Measurements from ENCODE around the gene FMNL1. TPM values are rescaled to one million over a fixed set of nuclear protein-coding genes. Genes with fewer than 3 reads are reported as not detected.

Gene FMNL1
- polyA plus RNA-seq, 3 donors = 23.8 to 826 (median 24.8) TPM

DNA sequence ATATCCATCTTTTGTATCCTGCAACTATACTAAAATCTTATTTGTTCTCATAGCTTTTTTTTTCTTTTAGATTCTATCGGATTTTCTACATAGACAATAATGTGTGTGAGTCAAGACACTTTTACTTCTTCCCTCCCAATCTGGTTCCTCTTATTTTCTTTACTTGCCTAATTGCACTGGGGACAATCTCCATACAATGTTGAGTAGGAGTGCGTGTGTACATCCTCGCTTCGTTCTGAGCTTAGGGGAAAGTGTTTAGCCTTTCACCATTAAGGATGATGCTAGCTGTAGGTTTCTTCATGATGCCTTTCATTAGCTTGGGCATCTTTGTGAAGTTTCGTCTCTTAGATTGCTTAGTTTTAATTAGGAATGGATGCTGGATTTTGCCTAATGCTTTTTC lies 37.3 kb downstream of the FMNL1 start:
- peak in 2 of 3 donors; percentile 37 to 42 for DNase-seq
- no CpG with 5 or more reads among the region's 5 CpGs for WGBS (ENCODE audit: insufficient coverage)
- Histone ChIP-seq H3K79me2 (ENCODE audit: insufficient read depth, low read length) (no peaks in the 10 kb centered on the region), H3K4me1 (ENCODE audit: control insufficient read depth in 1 of 2, insufficient read depth in 2 of 2, low read length in 2 of 2) (peaks cover 18 to 44% of the 10 kb centered on the region in 2 donors), H3K9ac (ENCODE audit: insufficient read depth, low read length, poor library complexity, severe bottlenecking) (no peak overlapping the region), H3K4me3 (replicated peaks in 1 of 3; ENCODE audit: low read depth in 2 of 3, low read length in 3 of 3) (no peak overlapping the region), H2AFZ (ENCODE audit: insufficient read depth, low read depth, low read length, poor library complexity, severe bottlenecking) (no peak overlapping the region), H3K4me2 (replicated peaks; ENCODE audit: extremely low read depth, low read length, poor library complexity, severe bottlenecking) (no peak overlapping the region), H3K27ac (ENCODE audit: low read depth in 1 of 2, low read length in 2 of 2) (no peak overlapping the region), H4K20me1 (ENCODE audit: insufficient read depth, low read length) (peaks cover 44% of the 10 kb centered on the region), H3K27me3 (ENCODE audit: control insufficient read depth in 2 of 2, insufficient read depth in 2 of 2, low read length in 2 of 2) (peaks cover 0 to 5% of the 10 kb centered on the region in 2 donors), H3K36me3 (replicated peaks in 1 of 2; ENCODE audit: control insufficient read depth in 1 of 2, insufficient read depth in 2 of 2, low read length in 2 of 2) (peaks cover 10 to 14% of the 10 kb centered on the region in 2 donors), H3K9me3 (replicated peaks in 1 of 2; ENCODE audit: control insufficient read depth in 1 of 2, insufficient read depth in 1 of 2, low read length in 2 of 2) (no peaks in the 10 kb centered on the region)
- Mint-ChIP-seq H3K27me3 (ENCODE audit: low read depth in 3 of 3) (peaks cover 8 to 15% (median 12%) of the 10 kb centered on the region in 3 donors), H3K9me3 (peaks cover 0 to 2% (median 0%) of the 10 kb centered on the region in 7 donors), H3K4me3 (peak overlapping the region in 1 of 2 donors; percentile 16), H3K4me1 (peaks cover 42% of the 10 kb centered on the region), H3K27ac (peak overlapping the region in 2 of 7 donors; percentile 28 to 65), H3K36me3 (peaks cover 11 to 15% of the 10 kb centered on the region in 2 donors)
- intact Hi-C loops (cut with micrococcal nuclease) = no loop called here
- TF ChIP-seq, protein P1, sequence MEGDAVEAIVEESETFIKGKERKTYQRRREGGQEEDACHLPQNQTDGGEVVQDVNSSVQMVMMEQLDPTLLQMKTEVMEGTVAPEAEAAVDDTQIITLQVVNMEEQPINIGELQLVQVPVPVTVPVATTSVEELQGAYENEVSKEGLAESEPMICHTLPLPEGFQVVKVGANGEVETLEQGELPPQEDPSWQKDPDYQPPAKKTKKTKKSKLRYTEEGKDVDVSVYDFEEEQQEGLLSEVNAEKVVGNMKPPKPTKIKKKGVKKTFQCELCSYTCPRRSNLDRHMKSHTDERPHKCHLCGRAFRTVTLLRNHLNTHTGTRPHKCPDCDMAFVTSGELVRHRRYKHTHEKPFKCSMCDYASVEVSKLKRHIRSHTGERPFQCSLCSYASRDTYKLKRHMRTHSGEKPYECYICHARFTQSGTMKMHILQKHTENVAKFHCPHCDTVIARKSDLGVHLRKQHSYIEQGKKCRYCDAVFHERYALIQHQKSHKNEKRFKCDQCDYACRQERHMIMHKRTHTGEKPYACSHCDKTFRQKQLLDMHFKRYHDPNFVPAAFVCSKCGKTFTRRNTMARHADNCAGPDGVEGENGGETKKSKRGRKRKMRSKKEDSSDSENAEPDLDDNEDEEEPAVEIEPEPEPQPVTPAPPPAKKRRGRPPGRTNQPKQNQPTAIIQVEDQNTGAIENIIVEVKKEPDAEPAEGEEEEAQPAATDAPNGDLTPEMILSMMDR (IDR thresholded peaks at IDR 0.05) = no peak

DNA sequence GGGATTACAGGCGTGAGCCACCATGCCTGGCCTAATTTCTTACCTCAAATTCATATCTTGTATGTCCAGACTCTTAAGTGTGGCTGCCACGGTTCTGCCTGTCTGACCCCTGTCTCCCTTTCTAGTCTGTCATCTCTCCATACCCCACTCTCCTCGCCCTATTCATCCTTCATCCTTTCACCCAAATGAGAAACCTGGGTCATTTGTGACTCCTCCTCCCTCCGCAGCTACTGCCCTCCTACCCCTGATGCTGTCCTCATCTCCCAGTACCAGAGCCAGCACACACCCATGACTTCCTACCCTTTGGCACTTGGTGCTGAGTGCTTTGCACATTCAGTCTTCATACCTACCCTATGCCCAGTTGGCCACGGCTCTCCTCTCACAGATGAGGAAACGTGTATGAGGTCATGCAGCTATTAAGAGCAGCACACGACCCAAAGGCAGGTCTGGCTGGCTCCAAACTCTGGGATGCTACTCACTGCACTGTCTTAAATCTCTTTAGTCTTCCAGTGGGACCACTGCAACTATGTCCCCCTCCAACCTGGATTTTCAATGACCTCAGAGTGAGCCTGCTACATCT lies 38.6 kb downstream of the FMNL1 start:
- Histone ChIP-seq H3K4me1 (ENCODE audit: control insufficient read depth in 1 of 2, insufficient read depth in 2 of 2, low read length in 2 of 2) (peaks cover 18 to 44% of the 10 kb centered on the region in 2 donors), H3K36me3 (replicated peaks in 1 of 2; ENCODE audit: control insufficient read depth in 1 of 2, insufficient read depth in 2 of 2, low read length in 2 of 2) (peaks cover 23 to 27% of the 10 kb centered on the region in 2 donors), H4K20me1 (ENCODE audit: insufficient read depth, low read length) (peaks cover 56% of the 10 kb centered on the region), H3K4me3 (replicated peaks in 1 of 3; ENCODE audit: low read depth in 2 of 3, low read length in 3 of 3) (no peak overlapping the region), H3K27me3 (ENCODE audit: control insufficient read depth in 2 of 2, insufficient read depth in 2 of 2, low read length in 2 of 2) (peaks cover 0 to 5% of the 10 kb centered on the region in 2 donors), H3K9me3 (replicated peaks in 1 of 2; ENCODE audit: control insufficient read depth in 1 of 2, insufficient read depth in 1 of 2, low read length in 2 of 2) (no peaks in the 10 kb centered on the region), H3K9ac (ENCODE audit: insufficient read depth, low read length, poor library complexity, severe bottlenecking) (no peak overlapping the region), H2AFZ (ENCODE audit: insufficient read depth, low read depth, low read length, poor library complexity, severe bottlenecking) (no peak overlapping the region), H3K4me2 (replicated peaks; ENCODE audit: extremely low read depth, low read length, poor library complexity, severe bottlenecking) (no peak overlapping the region), H3K27ac (ENCODE audit: low read depth in 1 of 2, low read length in 2 of 2) (no peak overlapping the region), H3K79me2 (ENCODE audit: insufficient read depth, low read length) (no peaks in the 10 kb centered on the region)
- Mint-ChIP-seq H3K27ac (peak overlapping the region in 1 of 7 donors; percentile 41), H3K4me1 (peaks cover 40% of the 10 kb centered on the region), H3K36me3 (peaks cover 23 to 28% of the 10 kb centered on the region in 2 donors), H3K4me3 (peak overlapping the region in 1 of 2 donors; percentile 27), H3K9me3 (peaks cover 0 to 2% (median 0%) of the 10 kb centered on the region in 7 donors), H3K27me3 (ENCODE audit: low read depth in 3 of 3) (peaks cover 6 to 15% (median 10%) of the 10 kb centered on the region in 3 donors)
- TF ChIP-seq, protein P1 (IDR thresholded peaks at IDR 0.05) = no peak
- DNase-seq = no peak
- 99% methylated on average over 7 of the region's 7 CpGs for WGBS (ENCODE audit: insufficient coverage)
- intact Hi-C loops (cut with micrococcal nuclease) = no loop called here

Data from CD14-positive monocyte (primary cell).